OCI-LY7 (cell line): ENCODE results near the gene VWF.

ENCODE experiments used
- CTCF ChIP-seq: fragments of 200-600 bp; sonication (generic); conservative IDR thresholded peaks from 2 replicates; pipeline ENCODE4 v1.5.1; 2014; ENCODE audit warnings: mild to moderate bottlenecking, antibody characterized with exemption, low read length, moderate library complexity, mixed read lengths
- EZH2phosphoT487 ChIP-seq: fragments of 200-600 bp; sonication (generic); IDR thresholded peaks from 2 replicates; pipeline ENCODE4 v1.6.1; 2018; ENCODE audit warnings: low read depth, borderline replicate concordance, mild to moderate bottlenecking, mixed run types, antibody characterized with exemption, low read length, moderate library complexity, mixed read lengths

GRCh38 chr12:6039894-6040601 lies 84.4 kb downstream of the VWF start:
- TF ChIP-seq CTCF (peak; percentile 96), EZH2phosphoT487 (no peak)
